Activated T-cell treated with anti-CD3 and anti-CD28 coated beads, Interleukin-2, amount 50 U/mL, for 72 hours (primary cell): ENCODE measurements around the gene PSORS1C2. TPM values are rescaled to one million over a fixed set of nuclear protein-coding genes. Genes with fewer than 3 reads are reported as not detected.
A peak's percentile ranks its signal among the peaks of the same experiment; 100 is the strongest.

Experiments used
- ATAC-seq, 2 donors: fragments of 150-1000 bp; cut with Tn5 transposase; replicated peaks in 1 of 2; 2 replicates each; pipeline ENCODE4 v1.10.0; 2021; ENCODE audit warnings: moderate library complexity in 2 of 2, mild to moderate bottlenecking in 1 of 2
- DNase-seq, 2 donors: peaks; one replicate each; pipeline ENCODE4 v3.0.0; 2021 to 2022; ENCODE audit warnings: mixed read lengths in 1 of 2
- H3K27ac Mint-ChIP-seq: one replicate; pipeline ENCODE4 v1.8.0; 2022; ENCODE audit warnings: mild to moderate bottlenecking, moderate library complexity, mixed read lengths
- H3K27me3 Mint-ChIP-seq: one replicate; pipeline ENCODE4 v1.8.0; 2022; ENCODE audit warnings: low read depth, mixed read lengths
- H3K36me3 Mint-ChIP-seq, 2 donors: one replicate each; pipeline ENCODE4 v1.8.0; 2022; ENCODE audit warnings: mixed read lengths in 2 of 2, mild to moderate bottlenecking in 1 of 2; ENCODE audit not compliant: insufficient read depth in 2 of 2
- H3K4me1 Mint-ChIP-seq: one replicate; pipeline ENCODE4 v1.8.0; 2022; ENCODE audit warnings: low read depth, mixed read lengths
- H3K4me3 Mint-ChIP-seq, 2 donors: one replicate each; pipeline ENCODE4 v1.8.0; 2022; ENCODE audit warnings: mild to moderate bottlenecking in 2 of 2, mixed read lengths in 2 of 2, moderate library complexity in 2 of 2
- H3K9me3 Mint-ChIP-seq, 2 donors: one replicate each; pipeline ENCODE4 v1.8.0; 2022; ENCODE audit warnings: mixed read lengths in 2 of 2
- total RNA-seq, 2 donors: library from RNA; stranded (reverse); gene quantifications; one replicate each; pipeline ENCODE4 v1.2.3, GENCODE V29; 2022

PSORS1C2 gene
- total RNA-seq, 2 donors from 2014 or later, result not detected

DNA sequence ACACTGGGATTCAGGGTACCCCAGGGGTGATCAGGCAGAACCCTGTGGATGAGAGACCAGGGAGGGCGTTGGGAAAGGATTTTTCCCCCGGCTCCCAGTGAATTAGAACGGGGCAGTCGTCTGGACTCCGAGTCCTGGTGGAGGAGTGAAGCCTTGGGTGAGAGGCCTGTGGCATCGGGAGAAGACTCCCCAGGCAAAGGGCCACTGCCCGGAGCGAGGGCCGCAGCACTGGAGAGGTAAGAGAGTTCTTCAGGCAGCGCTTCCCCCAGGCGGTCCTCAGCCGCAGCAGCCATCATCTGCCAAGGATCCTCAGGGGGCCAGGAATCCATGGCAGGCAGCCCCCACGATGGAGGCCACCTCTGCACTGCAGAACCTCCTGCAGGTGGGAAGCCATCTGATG, 27.2 kb downstream of the PSORS1C2 start:
- ATAC-seq (no peak), DNase-seq (no peak)
- Mint-ChIP-seq H3K36me3 (no peaks in the 10 kb centered on the region), H3K9me3 (no peaks in the 10 kb centered on the region), H3K4me1 (peaks cover 10% of the 10 kb centered on the region), H3K27ac (no peak overlapping the region), H3K4me3 (no peak overlapping the region), H3K27me3 (peaks cover 10% of the 10 kb centered on the region)

DNA sequence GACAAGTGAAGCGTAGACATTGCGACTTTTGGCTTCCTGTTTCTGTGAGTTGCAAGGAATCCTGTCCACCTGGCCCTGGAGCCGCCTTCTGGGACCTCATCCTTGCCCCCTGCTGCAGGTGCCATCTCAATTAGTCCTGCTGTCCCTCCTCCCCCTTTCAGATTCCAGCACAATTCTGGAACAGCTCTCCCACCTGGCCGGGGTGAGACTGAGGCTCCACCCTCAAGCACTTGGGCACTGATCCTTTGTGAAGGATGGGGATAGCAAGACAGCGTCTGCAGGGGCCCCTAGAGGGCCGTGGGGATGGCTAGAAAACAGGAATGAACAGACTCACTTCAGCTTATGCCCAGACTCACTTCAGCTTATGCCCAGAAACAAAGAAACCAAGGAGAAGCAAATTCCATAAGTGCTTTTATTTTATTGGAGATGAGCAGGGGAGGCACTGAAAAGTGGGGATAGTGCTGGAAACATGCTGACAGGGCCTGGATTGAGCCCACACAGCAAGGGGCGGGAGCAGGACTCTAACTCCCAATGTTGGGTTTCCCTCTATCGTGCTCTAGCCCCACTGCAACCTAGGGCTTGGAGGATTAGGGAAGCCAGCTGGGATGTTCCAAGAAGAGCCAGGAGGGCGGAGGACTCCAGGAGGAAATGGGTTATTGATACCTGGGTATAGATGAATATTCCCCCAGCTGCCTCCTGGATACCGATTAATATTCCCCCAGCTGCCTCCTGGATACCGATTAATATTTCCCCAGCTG, 27.9 kb downstream of the PSORS1C2 start:
- Mint-ChIP-seq H3K36me3 (no peaks in the 10 kb centered on the region), H3K27me3 (peaks cover 10% of the 10 kb centered on the region), H3K4me3 (no peak overlapping the region), H3K4me1 (peaks cover 10% of the 10 kb centered on the region), H3K27ac (no peak overlapping the region), H3K9me3 (no peaks in the 10 kb centered on the region)
- ATAC-seq (no peak), DNase-seq (no peak)

DNA sequence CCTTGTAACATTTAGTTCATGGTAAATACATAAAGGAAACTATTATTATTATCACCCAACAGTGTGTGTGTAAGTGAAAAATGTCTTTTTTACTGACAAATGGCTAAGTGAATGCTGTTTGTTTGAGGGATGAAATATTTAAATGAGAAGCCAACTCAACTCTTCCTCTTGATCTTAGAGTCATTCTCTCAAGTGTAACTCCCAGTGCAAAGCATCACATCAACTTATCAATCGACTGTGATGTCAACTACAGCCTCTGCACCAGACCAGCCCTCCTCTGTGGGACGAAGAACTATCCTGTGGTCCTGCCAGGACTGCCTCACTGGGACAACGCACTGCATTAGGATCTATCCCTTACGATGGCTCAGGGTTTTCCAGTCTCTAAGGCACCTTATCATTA, 31.8 kb downstream of the PSORS1C2 start:
- H3K36me3 Mint-ChIP-seq, result no peaks in the 10 kb centered on the region
- ATAC-seq (peak in 1 of 2 donors; percentile 68), DNase-seq (no peak)
- no peaks in the 10 kb centered on the region for H3K4me1 Mint-ChIP-seq
- no peaks in the 10 kb centered on the region for H3K9me3 Mint-ChIP-seq
- peaks cover 10% of the 10 kb centered on the region for H3K27me3 Mint-ChIP-seq
- H3K27ac Mint-ChIP-seq, result no peak overlapping the region
- H3K4me3 Mint-ChIP-seq, result no peak overlapping the region

DNA sequence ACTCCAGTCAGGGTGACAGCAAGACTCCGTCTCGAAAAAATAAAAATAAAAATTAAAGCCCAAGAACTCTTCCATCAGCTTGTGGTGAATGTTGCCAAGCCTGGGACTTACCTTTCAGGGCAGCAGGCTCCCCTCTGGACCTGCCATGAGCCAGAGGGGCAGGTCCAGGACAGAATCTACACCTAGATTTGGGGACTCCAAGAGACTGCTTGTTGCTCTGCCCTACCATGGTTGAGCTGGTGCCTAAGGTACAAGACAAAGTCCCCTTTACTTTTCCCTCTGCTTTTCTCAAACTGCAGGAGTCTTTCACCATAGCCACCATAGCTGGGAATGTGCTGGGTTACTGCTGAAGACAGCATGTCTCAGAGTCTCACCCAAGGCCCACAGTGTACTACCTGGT, 35.7 kb downstream of the PSORS1C2 start:
- ATAC-seq (no peak), DNase-seq (no peak)

DNA sequence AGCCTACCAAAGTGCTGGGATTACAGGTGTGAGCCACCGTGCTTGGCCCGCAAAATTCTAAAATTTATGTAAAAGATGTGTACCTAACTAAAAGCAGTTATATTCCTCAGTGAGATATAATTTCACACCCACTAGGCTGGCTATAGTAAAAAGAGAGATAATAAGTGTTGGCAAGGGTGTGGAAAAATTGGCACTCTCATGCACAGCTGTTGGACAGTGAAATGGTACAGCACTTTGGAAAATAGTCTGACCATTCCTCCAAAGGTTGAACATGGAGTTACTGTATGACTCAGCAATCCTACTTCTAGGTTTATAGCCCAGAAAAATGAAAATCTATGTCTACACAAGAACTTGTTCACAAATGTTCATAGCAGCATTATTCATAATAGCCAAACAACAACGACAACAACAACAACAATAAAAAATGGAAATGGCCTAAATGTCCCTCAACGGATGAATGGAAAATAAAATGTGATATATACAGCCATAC, 40.4 kb downstream of the PSORS1C2 start:
- H3K36me3 Mint-ChIP-seq, result no peaks in the 10 kb centered on the region
- no peaks in the 10 kb centered on the region for H3K9me3 Mint-ChIP-seq
- ATAC-seq, result no peak
- no peak overlapping the region for H3K4me3 Mint-ChIP-seq
- no peak for DNase-seq
- H3K27me3 Mint-ChIP-seq, result no peaks in the 10 kb centered on the region
- peaks cover 36% of the 10 kb centered on the region for H3K4me1 Mint-ChIP-seq
- no peak overlapping the region for H3K27ac Mint-ChIP-seq

More for the DNA sequence above, 35.7 kb downstream of the PSORS1C2 start:
- Mint-ChIP-seq H3K27ac (no peak overlapping the region), H3K9me3 (no peaks in the 10 kb centered on the region), H3K4me3 (no peak overlapping the region), H3K27me3 (no peaks in the 10 kb centered on the region), H3K4me1 (no peaks in the 10 kb centered on the region), H3K36me3 (no peaks in the 10 kb centered on the region)

DNA sequence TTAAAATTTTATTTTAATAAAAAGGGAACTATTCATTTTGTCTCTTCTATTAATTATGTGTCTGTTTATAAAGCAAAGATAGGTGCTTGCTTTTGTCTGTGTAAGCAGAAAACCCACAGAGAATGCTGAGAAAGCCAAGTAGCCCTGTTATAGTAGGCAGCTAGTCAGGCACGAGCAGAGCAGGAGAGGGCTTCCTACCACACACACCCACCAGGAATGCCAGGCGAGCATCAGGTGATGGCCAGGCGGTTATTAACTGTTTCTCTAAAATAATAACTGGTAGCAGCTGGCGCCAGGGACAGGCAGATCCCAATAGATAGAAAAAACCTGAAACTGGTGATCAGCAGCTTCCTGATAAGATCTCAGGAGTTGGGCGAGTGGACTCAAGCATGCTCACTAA, 42.2 kb downstream of the PSORS1C2 start:
- H3K27ac Mint-ChIP-seq, result no peak overlapping the region
- ATAC-seq (no peak), DNase-seq (no peak)
- no peaks in the 10 kb centered on the region for H3K27me3 Mint-ChIP-seq
- no peaks in the 10 kb centered on the region for H3K9me3 Mint-ChIP-seq
- no peak overlapping the region for H3K4me3 Mint-ChIP-seq
- H3K36me3 Mint-ChIP-seq, result no peaks in the 10 kb centered on the region
- peaks cover 36% of the 10 kb centered on the region for H3K4me1 Mint-ChIP-seq

DNA sequence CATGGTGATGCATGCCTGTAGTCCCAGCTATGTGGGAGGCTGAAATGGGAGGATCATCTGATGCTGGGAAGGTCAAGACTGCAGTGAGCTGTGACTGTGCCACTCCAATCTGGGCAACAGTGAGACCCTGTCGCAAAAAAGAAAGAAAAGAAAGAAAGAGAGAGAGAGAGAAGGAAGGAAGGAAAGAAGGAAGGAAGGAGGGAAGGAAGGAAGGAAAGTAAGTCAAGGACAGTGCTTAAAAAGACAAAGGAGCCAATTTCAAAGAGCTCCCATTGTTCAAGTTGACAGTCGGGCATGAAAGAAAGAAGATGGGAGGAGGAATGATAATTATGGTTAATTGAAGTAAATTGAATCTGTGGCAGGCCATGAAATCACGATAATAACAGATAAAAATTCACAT, 42.7 kb downstream of the PSORS1C2 start:
- H3K27me3 Mint-ChIP-seq, result no peaks in the 10 kb centered on the region
- no peak overlapping the region for H3K4me3 Mint-ChIP-seq
- H3K4me1 Mint-ChIP-seq, result peaks cover 36% of the 10 kb centered on the region
- H3K27ac Mint-ChIP-seq, result no peak overlapping the region
- DNase-seq (no peak), ATAC-seq (no peak)
- no peaks in the 10 kb centered on the region for H3K36me3 Mint-ChIP-seq
- H3K9me3 Mint-ChIP-seq, result no peaks in the 10 kb centered on the region

DNA sequence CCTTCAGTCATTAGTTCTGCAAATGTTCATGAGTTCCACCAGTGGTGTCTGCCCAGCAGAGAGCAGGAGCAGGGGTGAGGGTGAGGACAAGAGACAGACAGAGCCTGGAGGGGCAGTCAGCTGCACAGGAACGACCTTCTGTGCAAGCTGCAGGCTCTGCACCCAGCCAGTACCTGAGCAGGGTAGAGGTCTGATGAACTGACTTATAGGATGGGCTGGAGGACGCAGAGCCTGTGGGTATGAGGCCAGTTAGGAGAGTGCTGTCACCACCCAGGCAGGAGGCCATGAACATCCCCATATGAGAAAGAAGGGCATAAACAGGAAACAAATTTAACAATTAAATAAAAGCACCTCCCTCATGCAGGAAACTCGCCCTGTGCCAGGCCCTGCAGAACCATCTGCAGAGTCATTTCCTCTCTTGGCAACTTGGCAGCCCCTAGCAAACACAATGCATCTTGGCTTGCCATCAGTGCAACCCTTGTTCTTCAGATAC, 44.4 kb downstream of the PSORS1C2 start:
- Mint-ChIP-seq H3K36me3 (no peaks in the 10 kb centered on the region), H3K27ac (peak overlapping the region; percentile 33), H3K4me3 (peak overlapping the region; percentile 4 to 18), H3K27me3 (no peaks in the 10 kb centered on the region), H3K4me1 (peaks cover 36% of the 10 kb centered on the region), H3K9me3 (no peaks in the 10 kb centered on the region)
- DNase-seq, result peak; percentile 5 to 32
- ATAC-seq, result peak; percentile 45 to 84

DNA sequence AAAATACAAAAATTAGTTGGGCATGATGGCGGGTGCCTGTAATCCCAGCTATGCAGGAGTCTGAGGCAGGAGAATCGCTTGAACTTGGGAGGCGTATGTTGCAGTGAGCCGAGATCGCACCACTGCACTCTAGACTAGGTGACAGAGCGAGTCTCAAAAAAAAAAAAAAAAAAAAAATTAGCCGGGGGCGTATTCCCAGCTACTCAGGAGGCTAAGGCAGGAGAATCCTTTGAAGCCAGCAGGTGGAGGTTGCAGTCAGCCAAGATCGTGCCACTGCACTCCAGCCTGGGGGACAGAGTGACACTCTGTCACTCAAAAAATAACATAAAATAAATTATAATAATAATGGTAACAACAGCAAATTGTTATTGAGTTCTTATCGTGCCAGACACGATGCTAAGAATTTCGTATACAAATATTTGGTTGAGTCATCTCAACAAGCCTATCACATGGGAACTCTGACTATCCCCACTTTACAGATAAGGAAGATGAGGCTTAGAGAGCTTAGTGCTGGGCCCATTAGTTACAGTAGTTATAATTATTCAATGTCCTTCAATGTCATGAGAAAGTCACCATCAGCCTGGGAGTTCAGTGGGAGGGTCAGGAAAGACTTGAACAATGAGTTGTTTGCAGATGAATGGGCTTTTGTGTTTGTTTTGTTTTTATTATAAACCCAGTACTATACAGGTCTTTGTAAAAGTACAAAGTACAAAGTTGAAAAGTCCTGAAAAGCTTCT, 45.9 kb downstream of the PSORS1C2 start:
- Mint-ChIP-seq H3K9me3 (no peaks in the 10 kb centered on the region), H3K27me3 (no peaks in the 10 kb centered on the region), H3K4me1 (peaks cover 36% of the 10 kb centered on the region), H3K36me3 (no peaks in the 10 kb centered on the region), H3K4me3 (no peak overlapping the region), H3K27ac (no peak overlapping the region)
- DNase-seq, result no peak
- ATAC-seq, result no peak

DNA sequence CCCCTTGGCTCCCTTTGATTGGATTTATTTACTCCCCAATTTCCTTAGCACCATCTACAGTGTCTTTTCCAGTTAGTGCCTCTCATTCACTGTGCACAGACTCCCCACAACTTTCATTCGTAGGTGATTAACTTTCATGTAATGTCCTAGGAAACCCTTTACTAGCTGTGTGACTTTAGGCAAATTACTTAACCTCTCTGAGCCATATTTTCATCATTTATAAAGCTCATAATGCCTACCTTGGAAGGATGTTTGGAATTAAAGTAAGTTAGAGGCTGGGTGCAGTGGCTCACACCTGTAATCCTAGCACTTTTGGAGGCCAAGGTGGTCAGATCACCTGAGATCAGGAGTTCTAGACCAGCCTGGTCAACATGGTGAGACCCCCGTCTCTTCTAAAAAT, 46.6 kb downstream of the PSORS1C2 start:
- Mint-ChIP-seq H3K36me3 (no peaks in the 10 kb centered on the region), H3K4me1 (peaks cover 36% of the 10 kb centered on the region), H3K4me3 (no peak overlapping the region), H3K9me3 (no peaks in the 10 kb centered on the region), H3K27ac (no peak overlapping the region), H3K27me3 (no peaks in the 10 kb centered on the region)
- no peak for DNase-seq
- ATAC-seq, result no peak

DNA sequence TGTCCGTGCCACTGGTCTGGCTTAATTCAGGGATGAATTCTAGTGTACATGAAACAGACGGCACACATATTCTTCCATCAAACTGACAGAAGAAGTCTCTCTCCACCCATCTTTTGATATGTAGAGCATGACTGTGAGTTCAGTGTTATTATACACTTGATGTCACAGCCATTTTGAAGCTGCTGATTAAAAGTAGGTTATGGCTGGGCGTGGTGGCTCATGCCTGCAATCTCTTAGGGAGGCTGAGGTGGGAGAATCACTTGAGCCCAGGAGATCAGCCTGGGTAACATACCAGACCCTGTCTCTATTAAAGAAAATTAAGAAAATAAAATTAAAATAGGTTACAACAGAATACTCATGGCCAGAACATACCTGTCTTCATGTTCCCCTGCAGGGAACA, 47.2 kb downstream of the PSORS1C2 start:
- ATAC-seq (no peak), DNase-seq (no peak)
- H3K27me3 Mint-ChIP-seq, result no peaks in the 10 kb centered on the region
- H3K36me3 Mint-ChIP-seq, result no peaks in the 10 kb centered on the region
- H3K27ac Mint-ChIP-seq, result no peak overlapping the region
- no peak overlapping the region for H3K4me3 Mint-ChIP-seq
- peaks cover 36% of the 10 kb centered on the region for H3K4me1 Mint-ChIP-seq
- H3K9me3 Mint-ChIP-seq, result no peaks in the 10 kb centered on the region

DNA sequence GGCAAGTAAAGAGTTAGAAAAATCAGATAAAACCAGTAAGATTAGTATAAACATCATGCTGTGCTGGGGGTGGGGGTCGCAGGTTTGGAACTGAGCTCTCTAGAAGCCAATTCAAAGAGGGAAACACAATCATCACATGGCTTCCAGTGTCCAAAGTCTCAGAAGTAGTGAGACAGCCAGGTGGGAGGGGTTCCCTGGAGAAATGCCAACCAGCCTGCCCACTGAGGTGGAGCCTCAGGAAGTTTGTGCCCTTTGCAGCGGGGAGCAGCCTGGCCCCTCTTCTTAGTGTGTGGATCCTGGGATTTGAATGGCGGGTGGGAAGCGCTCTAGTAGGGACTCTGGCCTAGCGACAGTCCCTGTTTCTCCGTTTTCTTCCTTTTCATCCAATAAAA, 47.9 kb downstream of the PSORS1C2 start:
- Mint-ChIP-seq H3K36me3 (no peaks in the 10 kb centered on the region), H3K4me3 (no peak overlapping the region), H3K27ac (no peak overlapping the region), H3K9me3 (no peaks in the 10 kb centered on the region), H3K4me1 (peaks cover 30% of the 10 kb centered on the region), H3K27me3 (no peaks in the 10 kb centered on the region)
- DNase-seq, result no peak
- no peak for ATAC-seq

DNA sequence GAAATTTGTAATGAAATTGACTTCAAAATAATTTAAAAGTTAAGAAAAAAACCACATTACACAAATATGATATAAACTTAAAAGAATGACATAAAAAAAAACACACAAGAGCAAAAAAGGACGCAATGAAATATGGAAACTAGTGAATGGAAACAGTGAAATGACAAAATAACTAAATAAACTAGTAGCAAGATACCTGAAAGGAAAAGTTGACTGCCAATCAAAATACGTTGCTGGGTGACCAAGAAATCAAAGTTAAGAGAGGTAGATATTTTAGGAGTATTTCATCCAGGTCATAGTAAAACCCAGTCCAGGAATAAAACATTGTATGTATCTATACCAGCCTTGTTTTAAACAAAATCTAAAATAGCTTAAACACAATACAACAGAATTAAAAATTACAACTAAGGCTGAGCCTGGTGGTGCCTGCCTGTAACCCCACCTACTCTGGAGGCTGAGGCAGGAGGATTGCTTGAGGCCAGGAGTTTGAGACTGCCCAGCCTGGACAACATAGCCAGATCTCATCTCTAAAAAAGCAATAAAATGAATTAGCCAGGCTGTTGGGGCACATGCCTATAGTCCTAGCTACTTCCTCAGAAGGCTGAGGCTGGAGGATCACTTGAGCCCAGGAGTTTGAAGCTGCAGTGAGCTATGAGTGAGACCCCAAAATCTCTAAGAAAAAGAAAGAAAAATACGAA, 48.4 kb downstream of the PSORS1C2 start:
- ATAC-seq (no peak), DNase-seq (no peak)
- Mint-ChIP-seq H3K27me3 (no peaks in the 10 kb centered on the region), H3K9me3 (no peaks in the 10 kb centered on the region), H3K4me1 (peaks cover 28% of the 10 kb centered on the region), H3K27ac (no peak overlapping the region), H3K4me3 (no peak overlapping the region), H3K36me3 (no peaks in the 10 kb centered on the region)
